HG02642 (cell line): ENCODE measurements around the gene BDNF.
"Not testable (repeated sequence)": the region's sequence is repeated elsewhere in the genome, so short reads cannot be mapped to it uniquely, and the experiment has no call there.

Source experiments
- ATAC-seq: cut with Tn5 transposase; IDR thresholded peaks from one replicate; pipeline ENCODE4 v1.9.1; 2021; ENCODE audit warnings: mild to moderate bottlenecking; ENCODE audit not compliant: unreplicated experiment, poor library complexity

BDNF gene

DNA sequence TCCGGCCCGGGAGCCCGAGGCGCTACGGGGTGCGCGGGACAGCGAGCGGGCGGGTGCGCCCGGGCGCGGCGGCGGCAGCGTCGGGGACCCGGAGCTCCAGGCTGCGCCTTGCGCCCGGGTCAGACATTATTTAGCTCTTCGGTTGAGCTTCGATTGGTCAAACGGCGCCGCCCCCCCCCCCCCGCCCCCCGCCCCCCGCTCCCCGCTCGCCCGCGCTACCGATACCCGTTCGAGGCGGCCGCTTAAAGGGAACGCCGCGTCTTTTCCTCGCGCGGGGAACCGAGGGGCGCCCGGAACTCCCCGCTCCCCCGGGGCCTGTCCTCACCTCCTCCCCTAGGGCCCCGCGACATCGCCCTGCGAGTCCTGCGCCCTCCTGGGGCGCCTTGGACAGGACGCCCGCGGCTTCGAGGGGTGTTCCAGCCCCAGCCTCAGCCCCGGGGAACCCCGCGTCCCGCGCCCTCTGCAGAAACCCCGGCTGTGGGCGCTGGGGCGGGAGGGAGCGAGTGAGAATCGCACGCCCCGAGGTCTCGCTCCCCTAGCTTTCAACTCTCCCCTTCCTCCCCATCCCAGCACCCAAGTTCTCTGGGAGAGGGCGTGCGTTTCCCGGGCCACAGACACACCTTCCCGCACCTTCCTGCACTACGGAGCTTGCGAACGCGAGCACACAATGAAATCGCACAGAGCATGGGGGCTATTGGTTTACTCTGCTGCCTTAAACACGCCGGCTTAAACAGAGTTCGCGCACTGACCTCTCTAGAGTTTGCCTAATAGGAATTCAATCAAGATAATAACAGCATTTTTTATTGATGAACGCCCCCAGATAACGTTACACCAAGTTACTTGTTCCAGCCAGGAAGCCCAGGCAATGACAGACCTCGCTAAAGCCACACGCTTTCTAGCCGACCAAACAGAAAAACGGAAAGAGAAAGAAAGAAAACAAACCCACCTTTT is at the start of gene BDNF:
BDNF (minus strand) TSS at position 105 of the 951 bp plus-strand sequence. CDS start 41,891 bp downstream, outside the sequence.
- ATAC-seq: peak; percentile 44

DNA sequence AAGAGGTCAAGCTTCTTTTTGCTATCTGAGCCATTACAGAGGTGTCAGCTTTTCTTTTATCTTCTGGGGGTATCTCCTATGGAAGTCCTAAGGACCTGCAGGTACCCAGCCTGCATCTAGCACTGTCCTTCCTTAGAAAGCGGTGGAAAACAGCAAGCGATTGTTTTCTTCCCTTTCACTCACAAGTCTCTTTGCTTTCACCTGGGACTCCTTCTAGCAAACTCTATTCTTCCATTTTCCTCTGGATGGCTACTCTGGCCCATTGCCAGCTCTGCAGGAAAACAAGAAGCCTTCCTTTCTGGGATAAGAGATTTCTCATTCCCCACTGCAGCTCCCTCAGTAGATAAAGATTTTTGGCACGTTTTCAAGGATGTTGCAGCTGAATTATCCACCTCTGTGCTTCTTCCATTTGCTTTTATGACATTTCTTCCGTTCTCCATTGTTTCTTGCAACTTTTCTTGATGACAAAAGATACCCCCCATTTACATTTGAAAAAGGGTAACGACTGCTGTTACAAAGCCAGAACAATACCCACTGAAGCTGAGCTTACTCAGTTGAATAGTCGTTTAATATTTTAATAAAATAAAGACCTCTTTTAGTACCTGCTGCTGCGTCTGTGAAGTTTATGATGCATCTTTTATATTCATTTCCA is 40.2 kb upstream of the BDNF start:
- ATAC-seq: no peak

- no peak for ATAC-seq
Observed at GRCh38 chr11:27735281-27735680, 35.0 kb upstream of the BDNF start.

DNA sequence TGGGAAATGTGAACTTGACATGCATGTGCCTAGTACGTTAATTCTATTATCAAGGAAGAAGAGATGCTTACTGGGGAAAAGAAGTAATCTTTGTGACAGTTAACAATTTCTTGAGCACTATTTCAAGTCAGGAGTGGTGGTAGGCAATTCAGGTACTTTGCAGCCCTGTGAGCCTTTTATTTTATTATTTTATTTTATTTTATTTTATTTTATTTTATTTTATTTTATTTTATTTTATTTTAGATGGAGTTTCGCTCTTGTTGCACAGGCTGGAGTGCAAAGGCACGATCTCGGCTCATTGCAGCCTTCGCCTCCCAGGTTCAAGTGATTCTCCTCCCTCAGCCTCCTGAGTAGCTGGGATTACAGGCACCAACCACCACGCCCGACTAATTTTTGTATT is 31.5 kb upstream of the BDNF start:
- ATAC-seq: not testable (repeated sequence)

GRCh38 chr11:27726981-27727380 is 26.7 kb upstream of the BDNF start:
- ATAC-seq: no peak

DNA sequence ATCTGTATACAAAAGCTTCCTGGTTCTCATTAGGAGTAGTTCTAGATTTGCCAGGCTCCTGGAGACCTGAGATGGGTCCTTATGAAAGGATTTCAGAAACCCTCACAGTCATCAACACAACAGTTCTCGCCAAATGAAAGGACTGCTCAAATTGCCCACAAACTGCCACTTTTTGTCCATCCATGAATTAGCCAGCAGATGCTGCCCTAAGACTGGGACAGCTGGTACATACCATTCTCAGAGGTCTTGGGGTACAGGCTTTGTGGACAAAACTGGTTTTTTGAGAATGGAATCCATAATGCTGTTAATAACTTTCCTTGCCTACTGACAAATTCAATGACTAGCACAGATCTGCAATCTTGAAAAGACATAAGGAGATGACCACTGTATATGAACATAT is 23.4 kb upstream of the BDNF start:
- ATAC-seq: no peak

DNA sequence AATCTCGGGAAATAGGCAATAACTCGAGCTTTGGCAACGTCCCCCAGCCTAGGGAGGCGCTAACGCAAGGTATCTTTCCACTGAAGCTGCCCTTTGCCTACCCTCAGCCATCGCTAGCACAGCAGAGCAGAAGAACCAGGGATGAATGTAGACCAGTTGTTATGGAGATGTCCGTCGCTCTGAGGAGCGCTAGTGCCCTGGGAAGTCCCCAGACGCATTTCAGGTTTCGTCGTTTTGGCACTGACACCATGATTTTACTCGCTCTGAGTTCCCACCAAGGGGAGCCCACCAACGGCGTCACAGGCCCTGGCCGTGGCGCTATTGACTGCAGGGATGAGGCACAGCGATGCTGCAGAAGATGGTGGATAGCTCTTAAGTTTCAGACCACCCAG is 22.7 kb upstream of the BDNF start:
- ATAC-seq: no peak

DNA sequence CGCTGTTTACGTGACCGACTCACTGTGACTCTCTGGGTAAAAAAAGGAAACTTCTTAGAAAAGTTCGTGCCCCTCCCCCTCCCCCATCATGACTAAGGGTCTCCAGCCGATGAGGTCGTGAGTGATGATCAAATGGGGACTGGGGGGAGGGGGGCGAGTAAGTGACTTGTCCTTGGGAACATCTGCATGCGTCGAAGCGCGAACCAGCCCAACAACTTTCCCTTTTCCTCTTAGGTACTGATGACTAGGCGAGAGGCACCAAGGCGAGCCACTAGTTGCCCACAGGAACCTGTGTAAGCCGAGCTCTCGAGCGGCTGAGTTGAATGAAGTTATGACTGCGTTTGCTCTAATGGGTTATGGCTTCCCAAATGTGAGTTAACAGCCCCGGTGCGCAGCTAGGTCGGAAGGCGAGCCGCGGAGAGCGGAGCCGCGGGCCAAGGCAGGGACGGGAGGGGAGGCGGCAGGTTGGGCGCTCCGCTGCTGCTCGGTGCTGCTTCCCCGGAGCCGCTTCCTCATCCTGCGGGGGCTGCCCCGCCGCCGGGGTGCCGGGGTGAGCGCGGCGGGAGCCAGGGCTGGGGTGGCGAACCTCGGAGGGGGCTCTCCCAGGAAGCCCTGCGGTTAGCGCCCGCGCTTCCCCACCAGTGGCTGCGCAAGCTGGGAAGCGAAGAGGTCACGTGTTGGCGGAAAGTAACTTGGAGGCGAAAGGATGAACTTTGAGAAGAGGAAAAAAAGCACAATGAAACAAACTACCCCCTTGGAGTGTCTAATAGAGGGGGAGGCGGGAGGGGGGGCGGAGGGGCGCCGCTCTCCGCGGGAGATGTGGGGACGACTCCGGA is 22.1 kb upstream of the BDNF start:
- ATAC-seq: no peak

- ATAC-seq: no peak
Observed at GRCh38 chr11:27721264-27722116, 21.2 kb upstream of the BDNF start.

GRCh38 chr11:27720277-27720830 is 20.1 kb upstream of the BDNF start:
- no peak for ATAC-seq

DNA sequence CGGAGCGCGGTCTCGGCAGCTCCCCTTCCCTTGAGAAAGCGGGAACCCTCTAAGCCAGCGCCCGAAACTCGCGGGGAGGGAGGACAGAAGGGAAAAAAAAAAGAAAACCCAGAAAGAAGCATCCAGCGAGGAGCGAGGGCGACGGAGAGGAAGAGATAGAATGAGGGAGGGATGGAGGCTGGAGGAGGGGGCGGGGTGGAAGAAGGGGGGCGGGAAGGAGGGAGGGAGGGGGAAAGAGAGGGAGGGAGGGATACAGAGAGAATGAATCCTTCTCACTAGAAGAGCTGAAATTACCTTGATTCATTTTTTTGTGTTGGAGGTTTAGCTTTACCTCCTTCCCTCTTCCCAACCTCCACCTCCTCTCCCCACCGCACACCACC is 19.3 kb upstream of the BDNF start:
- ATAC-seq: no peak

GRCh38 chr11:27718863-27719545 is 18.7 kb upstream of the BDNF start:
- ATAC-seq: no peak

DNA sequence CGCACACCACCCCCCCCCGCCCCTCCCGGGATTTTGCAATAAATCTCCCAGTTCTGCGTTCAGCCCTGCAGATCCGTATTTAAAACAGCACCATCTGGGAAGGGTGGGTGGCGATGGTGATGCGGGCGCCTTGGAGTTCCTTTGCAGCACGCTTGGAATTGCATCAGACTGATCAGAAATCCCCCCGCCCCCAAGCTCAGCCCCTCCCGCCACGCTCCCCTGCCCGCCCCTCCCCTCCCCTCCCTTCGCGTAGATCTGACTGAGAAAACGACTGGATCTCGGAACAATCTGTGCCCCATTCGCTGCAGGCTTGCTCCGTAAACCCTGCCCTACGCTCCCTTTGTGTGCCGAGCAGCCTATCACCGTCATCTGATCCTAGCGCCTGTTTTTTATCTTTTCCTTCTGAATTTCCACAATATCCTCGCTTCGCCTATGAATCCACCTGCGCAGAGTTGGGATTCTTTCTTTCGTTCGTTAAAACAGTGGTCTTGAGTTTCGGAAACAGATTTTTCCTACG is 18.1 kb upstream of the BDNF start:
- ATAC-seq: no peak

DNA sequence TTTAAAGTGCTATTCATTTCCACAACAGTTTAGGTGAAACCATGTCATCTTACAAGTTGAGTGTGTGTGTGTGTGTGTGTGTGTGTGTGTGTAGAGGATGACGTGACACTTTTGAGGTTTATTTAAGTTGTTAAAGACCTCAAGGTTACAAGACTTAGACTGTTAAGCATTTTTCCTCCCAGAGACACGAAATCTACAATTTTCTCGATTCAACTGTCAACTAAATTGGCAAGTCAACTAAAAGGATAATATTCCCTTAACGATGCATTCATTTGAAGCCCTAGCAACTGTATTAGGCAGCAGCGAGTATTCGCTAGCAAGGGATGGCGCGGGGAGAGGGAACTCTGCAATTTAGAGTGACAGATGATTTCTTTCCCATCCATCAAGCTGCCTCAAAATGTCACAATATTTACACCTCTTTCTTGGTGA is 17.6 kb upstream of the BDNF start:
- ATAC-seq: no peak

DNA sequence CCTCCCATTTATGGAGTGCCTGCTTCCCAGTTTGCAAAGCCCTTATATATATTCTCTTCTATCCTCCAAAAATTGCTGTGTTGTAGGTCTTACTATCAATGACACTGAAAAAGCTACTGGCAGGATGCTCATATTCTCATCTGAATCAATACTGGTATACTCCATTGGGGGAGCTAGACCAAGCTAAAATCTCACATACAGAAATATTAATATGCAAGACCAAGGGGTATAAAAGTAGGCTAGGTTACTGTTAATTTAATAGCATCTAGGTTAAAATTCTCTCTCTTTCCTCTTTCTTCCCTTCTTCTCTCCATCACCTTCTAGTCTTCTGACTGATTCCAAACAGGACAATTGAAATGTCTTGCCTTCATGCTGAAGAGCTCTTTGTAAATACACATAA is 17.1 kb upstream of the BDNF start:
- no peak for ATAC-seq

DNA sequence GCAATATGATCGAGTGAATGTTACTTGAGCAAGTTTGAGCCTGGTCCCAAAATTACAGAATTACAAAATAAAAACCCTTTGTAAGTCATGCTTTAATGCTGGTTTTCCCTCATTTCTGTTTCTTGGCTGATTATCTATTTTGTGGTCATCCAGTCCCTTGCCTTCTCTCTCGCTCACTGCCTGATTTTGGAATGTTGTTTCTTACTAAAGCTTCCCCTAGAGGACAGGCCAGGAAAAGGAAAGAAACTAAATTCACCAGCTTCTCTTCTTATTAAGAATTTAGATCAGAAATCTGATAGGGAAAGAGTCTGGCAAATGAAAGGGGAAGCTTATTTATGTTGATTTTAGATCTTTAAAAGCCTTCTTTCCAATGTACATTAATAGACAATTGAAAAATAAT is 16.6 kb upstream of the BDNF start:
- ATAC-seq: no peak

- no peak for ATAC-seq
Observed at GRCh38 chr11:27716216-27716615, 16.0 kb upstream of the BDNF start.

- ATAC-seq: no peak
Observed at GRCh38 chr11:27711725-27712124, 11.5 kb upstream of the BDNF start.

GRCh38 chr11:27710536-27710935 is 10.3 kb upstream of the BDNF start:
- no peak for ATAC-seq
